Measurements from ENCODE around the gene CLDN5. TPM values are rescaled to one million over a fixed set of nuclear protein-coding genes. Genes with fewer than 3 reads are reported as not detected.

Gene CLDN5
- total RNA-seq, 4 donors from 2014 or later: 102 to 226 (median 170) TPM

- Histone ChIP-seq H3K27me3 (peaks cover 0 to 22% of the 10 kb centered on the region in 2 donors), H3K9me3 (peaks cover 0 to under 1% (median 0%) of the 10 kb centered on the region in 4 donors), H3K36me3 (no peaks in the 10 kb centered on the region), H3K27ac (no peak overlapping the region), H3K4me1 (peaks cover 0 to 14% (median 0%) of the 10 kb centered on the region in 4 donors), H3K4me3 (no peak overlapping the region)
- no peak for TF ChIP-seq EP300 (IDR thresholded peaks at IDR 0.05)
- no peak for TF ChIP-seq CTCF (IDR thresholded peaks at IDR 0.05)
- TF ChIP-seq POLR2A (IDR thresholded peaks at IDR 0.05): no peak
- whole genome bisulfite sequencing, 2 donors: 83 to 86% methylated on average over 14 to 17 of the region's 17 CpGs
- DNase-seq (ENCODE audit: low spot score in 2 of 2): no peak
These were observed 4.9 kb downstream of the CLDN5 start for GRCh38 chr22:19519041-19519926.

GRCh38 chr22:19518635-19519034 is 5.6 kb downstream of the CLDN5 start:
- Histone ChIP-seq H3K36me3 (no peaks in the 10 kb centered on the region), H3K27me3 (peaks cover 0 to 15% of the 10 kb centered on the region in 2 donors), H3K4me3 (no peak overlapping the region), H3K27ac (no peak overlapping the region), H3K9me3 (peaks cover 0 to 7% (median 0%) of the 10 kb centered on the region in 4 donors), H3K4me1 (peaks cover 0 to 7% (median 0%) of the 10 kb centered on the region in 4 donors)
- TF ChIP-seq EP300 (IDR thresholded peaks at IDR 0.05) (no peak), POLR2A (IDR thresholded peaks at IDR 0.05) (no peak), CTCF (IDR thresholded peaks at IDR 0.05) (no peak)
- WGBS, 2 donors: 74 to 86% methylated on average over 10 of the region's 10 CpGs
- no peak for DNase-seq (ENCODE audit: low spot score in 2 of 2)

- 86 to 91% methylated on average over 8 of the region's 12 CpGs for WGBS, 2 donors
- H3K4me3 ChIP-seq: no peak overlapping the region
- no peak for DNase-seq (ENCODE audit: low spot score in 2 of 2)
- peaks cover 0 to 9% of the 10 kb centered on the region in 2 donors for H3K27me3 ChIP-seq
- H3K9me3 ChIP-seq: peaks cover 0 to 11% (median 0%) of the 10 kb centered on the region in 4 donors
- TF ChIP-seq CTCF (IDR thresholded peaks at IDR 0.05) (no peak), POLR2A (IDR thresholded peaks at IDR 0.05) (no peak), EP300 (IDR thresholded peaks at IDR 0.05) (no peak)
- H3K36me3 ChIP-seq: no peaks in the 10 kb centered on the region
- peaks cover 0 to 2% (median 0%) of the 10 kb centered on the region in 4 donors for H3K4me1 ChIP-seq
- H3K27ac ChIP-seq: no peak overlapping the region
These were observed 6.1 kb downstream of the CLDN5 start for GRCh38 chr22:19517919-19518611.

DNA sequence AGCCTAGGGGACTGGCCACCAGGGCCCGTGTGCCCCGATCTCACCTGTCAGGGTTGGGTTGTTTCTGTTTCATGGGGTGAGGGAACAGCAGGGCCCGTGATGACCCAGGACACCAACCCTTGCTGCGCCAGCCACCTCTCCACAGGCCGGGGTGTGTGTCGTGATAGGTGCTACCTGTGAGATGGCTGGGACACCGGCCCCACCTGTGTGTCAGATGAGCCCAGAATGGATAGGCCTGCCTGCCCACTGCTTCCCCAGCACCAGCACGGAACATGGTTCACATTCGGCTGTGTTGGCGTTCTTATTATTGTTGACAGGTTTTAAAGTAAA is 7.1 kb downstream of the CLDN5 start:
- no peak for DNase-seq (ENCODE audit: low spot score in 2 of 2)
- 88 to 93% methylated on average over 8 to 10 of the region's 10 CpGs for WGBS, 2 donors

More for the DNA sequence above, 7.1 kb downstream of the CLDN5 start:
- Histone ChIP-seq H3K27me3 (peaks cover 0 to under 1% of the 10 kb centered on the region in 2 donors), H3K27ac (no peak overlapping the region), H3K4me1 (no peaks in the 10 kb centered on the region), H3K9me3 (peaks cover 0 to 11% (median 0%) of the 10 kb centered on the region in 4 donors), H3K36me3 (no peaks in the 10 kb centered on the region), H3K4me3 (no peak overlapping the region)
- TF ChIP-seq CTCF (IDR thresholded peaks at IDR 0.05): no peak
- TF ChIP-seq POLR2A (IDR thresholded peaks at IDR 0.05): no peak
- no peak for TF ChIP-seq EP300 (IDR thresholded peaks at IDR 0.05)

All from tibial nerve (tissue), 4 donors.